HEK293T (cell line): ENCODE measurements around the gene CYP26B1.

Source experiments
- HDGF ChIP-seq: fragments of 450-650 bp; IDR thresholded peaks from 2 replicates; pipeline ENCODE4 v1.6.1; 2017; ENCODE audit warnings: antibody characterized with exemption, borderline replicate concordance
- TARDBP ChIP-seq: fragments of 450-650 bp; IDR thresholded peaks from 2 replicates; pipeline ENCODE4 v1.6.1; 2016

- no peak for TF ChIP-seq TARDBP
- no peak for TF ChIP-seq HDGF
These were observed 14.5 kb downstream of the CYP26B1 start for GRCh38 chr2:72132981-72133720.
